ENCODE results near the gene RIC1. TPM values are rescaled to one million over a fixed set of nuclear protein-coding genes. Genes with fewer than 3 reads are reported as not detected.
"Not testable (repeated sequence)": the region's sequence is repeated elsewhere in the genome, so short reads cannot be mapped to it uniquely, and the experiment has no call there.

The RIC1 gene
- total RNA-seq, 3 donors from 2014 or later: 42.6 to 74.5 (median 53.1) TPM

GRCh38 chr9:5773324-5773999 is 144.6 kb downstream of the RIC1 start:
- H3K9me3 ChIP-seq: peaks cover 0 to 8% of the 10 kb centered on the region in 2 donors
- no peak overlapping the region for H3K27ac ChIP-seq
- intact Hi-C loops (cut with DNase I; ENCODE audit: low total_unique reads): no loop called here
- no peaks in the 10 kb centered on the region for H3K4me1 ChIP-seq
- no peak overlapping the region for H3K4me3 ChIP-seq
- no peak for DNase-seq (ENCODE audit: low spot score in 2 of 2)
- no peaks in the 10 kb centered on the region for H3K27me3 ChIP-seq
- peaks cover 24% of the 10 kb centered on the region for H3K36me3 ChIP-seq
- TF ChIP-seq POLR2AphosphoS5 (IDR thresholded peaks at IDR 0.05) (no peak), POLR2A (IDR thresholded peaks at IDR 0.05) (no peak), CTCF (IDR thresholded peaks at IDR 0.05) (no peak)

- H3K27ac ChIP-seq: no peak overlapping the region
- TF ChIP-seq POLR2AphosphoS5 (IDR thresholded peaks at IDR 0.05): no peak
- no peak for TF ChIP-seq CTCF (IDR thresholded peaks at IDR 0.05)
- TF ChIP-seq POLR2A (IDR thresholded peaks at IDR 0.05): no peak
- H3K9me3 ChIP-seq: peaks cover 33 to 36% of the 10 kb centered on the region in 2 donors
- no peaks in the 10 kb centered on the region for H3K4me1 ChIP-seq
- no peak overlapping the region for H3K4me3 ChIP-seq
- DNase-seq (ENCODE audit: low spot score in 2 of 2): no peak
- no peaks in the 10 kb centered on the region for H3K27me3 ChIP-seq
- intact Hi-C loops (cut with DNase I; ENCODE audit: low total_unique reads): no loop called here
- H3K36me3 ChIP-seq: peaks cover 29% of the 10 kb centered on the region
Observed at GRCh38 chr9:5778805-5779204, 149.9 kb downstream of the RIC1 start.

- H3K4me3 ChIP-seq; intact Hi-C loops (cut with DNase I; ENCODE audit: low total_unique reads); H3K27me3 ChIP-seq; H3K4me1 ChIP-seq; DNase-seq (ENCODE audit: low spot score in 2 of 2); H3K27ac ChIP-seq: not testable (repeated sequence)
- Histone ChIP-seq H3K36me3 (peaks cover 29% of the 10 kb centered on the region), H3K9me3 (peaks cover 33 to 36% of the 10 kb centered on the region in 2 donors)
Observed at GRCh38 chr9:5779705-5780218, 150.9 kb downstream of the RIC1 start.

- peaks cover 28 to 33% of the 10 kb centered on the region in 2 donors for H3K9me3 ChIP-seq
- intact Hi-C loops (cut with DNase I; ENCODE audit: low total_unique reads); H3K36me3 ChIP-seq; H3K4me3 ChIP-seq; H3K4me1 ChIP-seq; H3K27me3 ChIP-seq; H3K27ac ChIP-seq; DNase-seq (ENCODE audit: low spot score in 2 of 2): not testable (repeated sequence)
Observed at GRCh38 chr9:5783420-5783819, 154.5 kb downstream of the RIC1 start.

- Histone ChIP-seq H3K36me3 (no peaks in the 10 kb centered on the region), H3K4me1 (no peaks in the 10 kb centered on the region), H3K4me3 (no peak overlapping the region), H3K27ac (no peak overlapping the region), H3K9me3 (peaks cover 23 to 29% of the 10 kb centered on the region in 2 donors), H3K27me3 (no peaks in the 10 kb centered on the region)
- TF ChIP-seq POLR2A (IDR thresholded peaks at IDR 0.05): no peak
- TF ChIP-seq POLR2AphosphoS5 (IDR thresholded peaks at IDR 0.05): no peak
- no peak for TF ChIP-seq CTCF (IDR thresholded peaks at IDR 0.05)
- intact Hi-C loops (cut with DNase I; ENCODE audit: low total_unique reads): no loop called here
- DNase-seq (ENCODE audit: low spot score in 2 of 2): no peak
Observed at GRCh38 chr9:5783982-5784381, 155.1 kb downstream of the RIC1 start.

GRCh38 chr9:5784526-5785315 is 155.8 kb downstream of the RIC1 start:
- Histone ChIP-seq H3K36me3 (no peaks in the 10 kb centered on the region), H3K4me3 (no peak overlapping the region), H3K4me1 (no peaks in the 10 kb centered on the region), H3K27ac (no peak overlapping the region), H3K27me3 (no peaks in the 10 kb centered on the region), H3K9me3 (peaks cover 16 to 23% of the 10 kb centered on the region in 2 donors)
- DNase-seq (ENCODE audit: low spot score in 2 of 2): no peak
- intact Hi-C loops (cut with DNase I; ENCODE audit: low total_unique reads): no loop called here
- TF ChIP-seq POLR2A (IDR thresholded peaks at IDR 0.05) (no peak), POLR2AphosphoS5 (IDR thresholded peaks at IDR 0.05) (no peak), CTCF (IDR thresholded peaks at IDR 0.05) (no peak)

All from breast epithelium (tissue), 4 donors.